Measurements from ENCODE around the gene TUBB3.
A peak's percentile ranks its signal among the peaks of the same experiment; 100 is the strongest.
"Not testable (repeated sequence)": the region's sequence is repeated elsewhere in the genome, so short reads cannot be mapped to it uniquely, and the experiment has no call there.

TUBB3 gene

DNA sequence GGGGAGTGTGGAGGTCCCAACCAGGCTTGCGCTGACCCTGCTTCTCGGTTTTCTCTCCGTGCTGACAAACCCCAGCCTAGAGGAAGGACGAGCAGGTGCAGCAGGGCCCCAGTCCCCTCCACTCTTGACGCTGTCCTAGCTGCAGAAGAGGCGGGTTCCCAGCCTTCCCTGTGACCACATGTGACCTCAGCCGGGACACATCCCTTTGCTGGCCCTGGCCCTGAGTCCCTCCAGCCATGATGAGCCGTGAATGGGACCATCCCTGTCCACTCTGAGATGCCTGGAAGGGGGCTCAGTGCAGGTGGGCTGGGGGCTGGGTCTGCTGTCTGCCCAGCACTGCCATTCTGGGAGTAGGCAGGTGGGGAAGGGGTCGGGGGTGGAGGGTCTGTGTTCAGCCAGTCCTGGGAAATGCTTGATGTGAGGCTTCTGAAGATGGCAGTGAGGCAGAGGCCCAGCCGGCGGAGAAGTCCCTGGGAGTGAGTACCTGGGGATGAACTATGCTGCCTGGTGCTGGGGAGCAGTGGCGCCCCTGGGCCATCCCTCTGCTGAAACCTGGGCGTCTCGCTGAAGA is 1.9 kb upstream of the TUBB3 start:
- Histone ChIP-seq H3K9me3 (ENCODE audit: insufficient read depth, low read depth, low read length) (no peaks in the 10 kb centered on the region), H3K27me3 (ENCODE audit: insufficient read depth, low read length) (peaks cover 5% of the 10 kb centered on the region; the same call in 1 of the 2 replicates), H3K9ac (ENCODE audit: low read depth, low read length) (peak overlapping the region; percentile 79), H3K36me3 (ENCODE audit: insufficient read depth, low read length) (no peaks in the 10 kb centered on the region), H3K4me1 (ENCODE audit: insufficient read depth, low read length) (peaks cover 20% of the 10 kb centered on the region; the same call in 1 of the 2 replicates), H3K27ac (ENCODE audit: low read depth, low read length) (peak overlapping the region; percentile 26; the same call in 1 of the 2 replicates), H3K4me3 (ENCODE audit: low read length) (peak overlapping the region; percentile 73)
- 48% methylated on average over 14 of the region's 14 CpGs for WGBS

DNA sequence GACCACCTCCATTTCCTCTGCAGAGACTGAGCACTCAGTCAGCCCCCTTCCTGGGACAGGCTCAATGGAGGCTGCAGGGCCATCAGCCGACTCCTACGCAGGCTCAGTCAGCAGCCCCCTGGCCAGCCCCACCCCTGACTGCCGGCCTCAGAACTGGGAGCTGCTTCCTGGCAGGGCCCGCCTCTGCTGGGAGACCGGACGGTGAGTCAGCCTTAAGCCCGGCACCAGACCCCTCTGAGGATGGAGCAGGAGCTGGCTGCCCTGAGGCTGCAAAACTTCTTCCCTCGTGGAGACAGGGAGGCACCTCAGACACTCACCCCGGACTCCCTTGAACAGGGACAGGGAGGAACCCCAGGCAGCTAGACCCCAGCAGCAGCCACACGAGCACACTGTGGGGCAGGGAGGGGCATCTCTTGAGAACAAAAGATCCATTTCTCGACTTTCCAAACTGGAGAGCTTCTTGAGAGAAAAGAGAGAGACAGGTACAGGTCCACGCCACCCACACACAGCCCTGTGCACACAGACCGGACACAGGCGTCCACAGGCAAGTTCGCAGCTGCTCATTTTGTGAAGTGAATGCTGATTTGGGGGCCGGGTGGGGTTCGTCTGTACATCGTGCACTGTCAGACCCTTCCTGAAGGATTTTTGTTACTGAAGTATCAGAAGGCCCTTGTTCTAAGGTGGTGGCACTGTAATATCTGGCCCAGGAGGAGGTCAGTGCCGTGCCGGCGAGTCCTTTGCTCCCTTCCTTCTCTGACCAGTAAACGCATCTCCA is 1.3 kb upstream of the TUBB3 start:
- Histone ChIP-seq H3K27me3 (ENCODE audit: insufficient read depth, low read length) (peaks cover 5% of the 10 kb centered on the region; the same call in 1 of the 2 replicates), H3K4me1 (ENCODE audit: insufficient read depth, low read length) (peaks cover 20% of the 10 kb centered on the region; the same call in 1 of the 2 replicates)
- WGBS: 5% methylated on average over 22 of the region's 22 CpGs

DNA sequence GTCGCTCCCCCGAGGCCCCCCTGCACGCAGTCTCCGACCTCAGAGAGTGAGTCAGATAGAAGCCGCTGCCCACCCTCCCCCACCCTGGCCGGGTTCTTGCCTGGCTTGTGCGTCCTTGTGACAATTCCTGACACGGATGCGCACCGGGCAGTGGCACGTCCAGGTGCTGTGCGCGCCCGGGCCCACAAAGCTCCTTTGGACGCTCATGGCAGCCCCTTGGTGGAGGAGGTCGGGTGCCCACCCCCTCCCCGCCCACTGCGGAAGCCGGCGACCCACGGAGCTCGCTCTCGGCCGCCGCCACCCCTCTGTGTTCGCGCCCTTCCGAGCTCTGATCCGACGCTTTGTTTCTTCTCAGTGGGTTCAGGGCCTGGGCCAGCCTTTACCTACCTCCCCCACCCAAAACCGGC is 662 bp upstream of the TUBB3 start:
- Histone ChIP-seq H3K4me1 (ENCODE audit: insufficient read depth, low read length) (peaks cover 20% of the 10 kb centered on the region; the same call in 1 of the 2 replicates), H3K9me3 (ENCODE audit: insufficient read depth, low read depth, low read length) (no peaks in the 10 kb centered on the region), H3K4me3 (ENCODE audit: low read length) (peak overlapping the region; percentile 73), H3K36me3 (ENCODE audit: insufficient read depth, low read length) (peaks cover 3% of the 10 kb centered on the region; the same call in 1 of the 2 replicates), H3K27me3 (ENCODE audit: insufficient read depth, low read length) (peaks cover 5% of the 10 kb centered on the region; the same call in 1 of the 2 replicates), H3K9ac (ENCODE audit: low read depth, low read length) (peak overlapping the region; percentile 79), H3K27ac (ENCODE audit: low read depth, low read length) (peak overlapping the region; percentile 77)
- under 1% methylated on average over 31 of the region's 31 CpGs for WGBS

More for the DNA sequence above, 1.3 kb upstream of the TUBB3 start:
- peak overlapping the region; percentile 34 for H3K27ac ChIP-seq (ENCODE audit: low read depth, low read length)
- no peaks in the 10 kb centered on the region for H3K9me3 ChIP-seq (ENCODE audit: insufficient read depth, low read depth, low read length)
- H3K36me3 ChIP-seq (ENCODE audit: insufficient read depth, low read length): no peaks in the 10 kb centered on the region
- H3K9ac ChIP-seq (ENCODE audit: low read depth, low read length): peak overlapping the region; percentile 79
- H3K4me3 ChIP-seq (ENCODE audit: low read length): peak overlapping the region; percentile 73

DNA sequence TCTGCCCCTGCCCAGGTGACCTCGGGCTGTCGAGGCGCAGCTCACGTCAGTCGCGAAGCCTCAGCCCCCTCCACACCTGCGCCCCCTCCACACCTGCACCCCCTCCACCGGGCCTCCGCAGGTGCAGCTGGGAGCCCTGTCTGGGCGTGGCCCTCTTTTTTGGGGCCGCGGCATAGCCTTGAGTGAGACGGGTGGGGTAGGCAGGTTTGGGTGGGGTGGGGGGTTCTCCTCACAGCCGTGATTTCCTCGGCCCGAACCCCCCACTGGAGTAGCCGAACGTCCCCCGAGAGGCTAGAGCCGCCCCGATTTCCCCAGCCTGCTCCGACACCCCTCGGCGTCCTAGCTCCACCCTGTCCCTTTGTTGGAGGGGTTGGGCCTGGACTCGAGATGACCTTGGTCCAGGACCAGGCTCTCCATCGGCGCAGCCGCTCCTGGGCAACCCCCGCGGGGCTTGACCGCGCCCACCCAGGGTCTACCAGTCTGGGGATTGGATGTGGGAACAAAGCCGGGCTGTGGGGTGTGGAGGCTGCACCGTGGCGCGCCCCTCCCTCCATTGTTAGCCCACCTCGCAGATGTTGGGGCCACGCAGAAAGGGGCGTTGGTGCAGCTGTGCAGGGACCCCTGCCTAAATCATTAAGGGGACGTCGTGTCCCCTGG is 626 bp downstream of the TUBB3 start:
- Histone ChIP-seq H3K27ac (ENCODE audit: low read depth, low read length) (no peak overlapping the region), H3K4me1 (ENCODE audit: insufficient read depth, low read length) (peaks cover 18% of the 10 kb centered on the region; the same call in 1 of the 2 replicates), H3K36me3 (ENCODE audit: insufficient read depth, low read length) (peaks cover 10% of the 10 kb centered on the region; the same call in 1 of the 2 replicates), H3K9ac (ENCODE audit: low read depth, low read length) (peak overlapping the region; percentile 63), H3K4me3 (ENCODE audit: low read length) (peak overlapping the region; percentile 73), H3K27me3 (ENCODE audit: insufficient read depth, low read length) (peaks cover 4% of the 10 kb centered on the region; the same call in 1 of the 2 replicates), H3K9me3 (ENCODE audit: insufficient read depth, low read depth, low read length) (no peaks in the 10 kb centered on the region)
- WGBS: 1% methylated on average over 41 of the region's 41 CpGs

DNA sequence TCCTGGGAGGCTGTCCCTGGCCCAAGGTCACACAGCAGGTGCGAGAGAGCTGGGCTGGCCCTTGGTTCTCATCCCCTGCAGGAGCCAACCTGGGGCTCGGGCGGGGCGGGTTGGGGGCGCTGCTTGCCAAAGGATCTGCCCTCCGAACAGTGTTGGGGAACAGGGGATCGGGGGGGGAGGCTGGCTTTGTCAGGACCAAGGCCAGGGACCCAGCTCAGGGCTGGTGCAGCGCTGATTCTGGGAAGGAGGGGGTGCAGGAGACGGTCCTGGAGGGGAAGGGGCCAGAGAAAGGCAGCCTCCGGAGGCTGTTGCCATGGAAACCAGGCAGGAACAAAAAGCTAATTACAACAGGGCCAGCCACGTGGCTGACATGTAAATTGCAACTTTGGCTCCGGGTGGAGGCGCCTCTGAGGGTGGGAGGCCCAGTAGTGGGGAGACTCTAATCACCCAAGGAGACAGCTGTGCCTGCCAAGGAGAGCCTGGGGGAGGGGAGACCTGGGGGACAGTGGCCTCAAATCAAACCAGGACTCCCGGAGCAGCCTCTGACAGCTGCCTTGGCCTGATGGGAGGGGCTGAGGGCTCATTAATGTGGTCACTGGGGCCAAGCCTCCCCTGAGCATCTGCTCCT is 1.3 kb downstream of the TUBB3 start:
- Histone ChIP-seq H3K4me3 (ENCODE audit: low read length) (peak overlapping the region; percentile 73), H3K27ac (ENCODE audit: low read depth, low read length) (no peak overlapping the region), H3K9me3 (ENCODE audit: insufficient read depth, low read depth, low read length) (no peaks in the 10 kb centered on the region), H3K9ac (ENCODE audit: low read depth, low read length) (0 out of 2 replicates have a peak overlapping the region, but pooled peaks have one; percentile 63), H3K4me1 (ENCODE audit: insufficient read depth, low read length) (peaks cover 17% of the 10 kb centered on the region; the same call in 1 of the 2 replicates), H3K36me3 (ENCODE audit: insufficient read depth, low read length) (peaks cover 15% of the 10 kb centered on the region; the same call in 1 of the 2 replicates), H3K27me3 (ENCODE audit: insufficient read depth, low read length) (no peaks in the 10 kb centered on the region; the same call in 1 of the 2 replicates)
- under 1% methylated on average over 14 of the region's 14 CpGs for WGBS

DNA sequence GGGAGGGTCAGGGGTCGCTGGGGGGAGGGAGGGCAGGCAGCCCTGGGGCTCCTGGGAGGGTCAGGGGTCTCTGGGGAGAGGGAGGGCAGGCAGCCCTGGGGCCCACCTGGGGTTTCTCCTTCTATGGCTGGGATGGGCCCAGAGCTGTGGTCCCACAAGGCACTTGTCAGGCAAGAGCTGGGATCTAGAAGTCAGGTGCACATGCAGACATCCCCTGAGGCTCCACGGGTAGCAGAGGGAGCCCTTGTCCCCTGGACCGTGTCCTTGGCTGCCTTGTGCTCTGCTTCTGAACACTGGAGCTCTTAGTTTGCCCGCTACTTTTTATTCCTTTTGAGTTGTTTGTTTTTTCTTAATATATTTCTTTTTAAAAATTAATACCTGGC is 1.8 kb downstream of the TUBB3 start:
- H3K36me3 ChIP-seq (ENCODE audit: insufficient read depth, low read length): peaks cover 20% of the 10 kb centered on the region; the same call in 1 of the 2 replicates
- peak overlapping the region; percentile 73; the same call in 1 of the 2 replicates for H3K4me3 ChIP-seq (ENCODE audit: low read length)
- H3K9ac ChIP-seq (ENCODE audit: low read depth, low read length): no peak overlapping the region
- WGBS: 16% methylated on average over 3 of the region's 4 CpGs
- H3K27me3 ChIP-seq (ENCODE audit: insufficient read depth, low read length): no peaks in the 10 kb centered on the region; the same call in 1 of the 2 replicates
- H3K9me3 ChIP-seq (ENCODE audit: insufficient read depth, low read depth, low read length): no peaks in the 10 kb centered on the region
- H3K27ac ChIP-seq (ENCODE audit: low read depth, low read length): no peak overlapping the region
- peaks cover 17% of the 10 kb centered on the region; the same call in 1 of the 2 replicates for H3K4me1 ChIP-seq (ENCODE audit: insufficient read depth, low read length)

DNA sequence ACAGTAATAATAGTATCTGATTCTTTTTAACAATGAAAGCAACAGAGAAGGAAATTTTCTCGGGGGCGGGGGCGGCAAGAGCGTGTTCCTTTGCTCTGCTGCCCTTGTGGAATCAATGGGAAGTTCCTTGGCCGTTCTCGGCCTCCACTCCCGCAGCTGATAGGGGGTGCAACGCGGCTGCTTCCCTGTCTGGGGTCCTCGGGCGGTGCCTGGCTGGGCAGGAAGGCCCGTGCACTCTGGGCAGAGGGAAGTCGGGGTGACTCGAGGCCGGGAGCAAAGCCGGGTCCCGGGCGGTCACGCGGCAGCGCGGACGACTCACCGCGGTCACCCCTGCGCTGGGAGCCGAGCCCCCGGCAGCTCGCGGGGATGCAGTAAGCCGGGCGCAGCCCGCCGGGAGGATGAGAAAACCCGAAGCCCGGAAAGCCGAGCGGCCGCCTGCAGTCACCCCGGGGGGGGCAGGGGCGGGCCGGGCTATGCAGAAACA is 2.5 kb downstream of the TUBB3 start:
- 2% methylated on average over 42 of the region's 42 CpGs for WGBS
- Histone ChIP-seq H3K36me3 (ENCODE audit: insufficient read depth, low read length) (peaks cover 21% of the 10 kb centered on the region; the same call in 1 of the 2 replicates), H3K4me1 (ENCODE audit: insufficient read depth, low read length) (peaks cover 14% of the 10 kb centered on the region; the same call in 1 of the 2 replicates), H3K27ac (ENCODE audit: low read depth, low read length) (no peak overlapping the region), H3K9me3 (ENCODE audit: insufficient read depth, low read depth, low read length) (no peaks in the 10 kb centered on the region), H3K4me3 (ENCODE audit: low read length) (peak overlapping the region; percentile 73), H3K27me3 (ENCODE audit: insufficient read depth, low read length) (no peaks in the 10 kb centered on the region; the same call in 1 of the 2 replicates), H3K9ac (ENCODE audit: low read depth, low read length) (peak overlapping the region; percentile 38; the same call in 1 of the 2 replicates)

DNA sequence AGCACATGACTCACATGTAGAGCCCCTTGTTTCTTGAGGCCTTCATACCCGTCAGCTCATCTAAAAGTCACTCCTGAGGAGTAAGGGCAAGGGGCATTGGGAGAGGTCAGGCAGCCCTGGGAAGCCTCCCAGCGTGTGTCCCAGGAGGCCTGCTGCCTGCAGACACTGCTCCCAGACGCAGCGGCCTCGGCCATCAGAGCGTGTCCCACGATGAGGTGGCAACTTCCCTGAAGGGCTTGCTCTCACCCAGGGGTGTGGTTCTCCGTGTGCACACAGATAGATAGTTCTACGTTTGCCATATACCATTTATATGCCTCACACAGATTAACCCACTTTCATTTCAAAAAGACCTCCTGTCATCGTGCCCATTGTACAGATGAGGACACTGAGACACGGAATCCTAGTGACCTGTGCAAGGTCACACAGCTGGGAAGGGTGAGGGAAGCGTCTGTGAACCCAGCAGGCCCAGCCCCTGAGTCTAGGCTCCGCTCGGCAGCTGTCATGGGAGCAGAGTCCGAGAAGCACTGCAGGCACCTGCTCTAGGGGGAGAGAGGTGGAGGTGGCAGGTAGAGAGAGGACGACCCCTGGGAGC is 8.3 kb downstream of the TUBB3 start:
- H3K36me3 ChIP-seq (ENCODE audit: insufficient read depth, low read length): peaks cover 72% of the 10 kb centered on the region
- H3K4me1 ChIP-seq (ENCODE audit: insufficient read depth, low read length): no peaks in the 10 kb centered on the region
- no peaks in the 10 kb centered on the region for H3K9me3 ChIP-seq (ENCODE audit: insufficient read depth, low read depth, low read length)
- no peak overlapping the region for H3K27ac ChIP-seq (ENCODE audit: low read depth, low read length)
- no peak overlapping the region for H3K4me3 ChIP-seq (ENCODE audit: low read length)
- 96% methylated on average over 16 of the region's 16 CpGs for WGBS
- H3K27me3 ChIP-seq (ENCODE audit: insufficient read depth, low read length): no peaks in the 10 kb centered on the region
- no peak overlapping the region for H3K9ac ChIP-seq (ENCODE audit: low read depth, low read length)

DNA sequence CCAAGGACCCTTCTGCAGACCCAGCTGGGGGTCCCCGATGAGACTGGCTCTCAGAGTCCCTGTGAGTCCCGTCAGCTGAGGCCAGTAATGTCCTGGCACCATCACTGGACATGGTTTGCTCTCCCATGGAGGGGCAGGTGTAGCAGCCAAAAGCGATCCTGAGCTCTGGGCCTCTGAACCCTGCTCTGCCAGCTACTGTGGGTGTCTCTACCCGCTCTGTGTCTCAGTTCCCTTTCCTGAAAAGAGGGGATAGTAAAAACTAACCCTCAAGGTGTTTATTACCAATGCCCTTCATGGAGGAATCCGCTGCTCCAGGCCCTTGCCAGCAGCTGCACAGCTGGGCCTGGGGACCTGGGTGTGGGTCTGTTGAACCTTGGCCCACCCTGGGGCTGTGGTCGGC is 8.8 kb downstream of the TUBB3 start:
- Histone ChIP-seq H3K9me3 (ENCODE audit: insufficient read depth, low read depth, low read length) (no peaks in the 10 kb centered on the region), H3K36me3 (ENCODE audit: insufficient read depth, low read length) (peaks cover 75% of the 10 kb centered on the region), H3K9ac (ENCODE audit: low read depth, low read length) (no peak overlapping the region), H3K27me3 (ENCODE audit: insufficient read depth, low read length) (no peaks in the 10 kb centered on the region), H3K4me3 (ENCODE audit: low read length) (no peak overlapping the region), H3K4me1 (ENCODE audit: insufficient read depth, low read length) (no peaks in the 10 kb centered on the region), H3K27ac (ENCODE audit: low read depth, low read length) (no peak overlapping the region)
- 96% methylated on average over 6 of the region's 6 CpGs for WGBS

DNA sequence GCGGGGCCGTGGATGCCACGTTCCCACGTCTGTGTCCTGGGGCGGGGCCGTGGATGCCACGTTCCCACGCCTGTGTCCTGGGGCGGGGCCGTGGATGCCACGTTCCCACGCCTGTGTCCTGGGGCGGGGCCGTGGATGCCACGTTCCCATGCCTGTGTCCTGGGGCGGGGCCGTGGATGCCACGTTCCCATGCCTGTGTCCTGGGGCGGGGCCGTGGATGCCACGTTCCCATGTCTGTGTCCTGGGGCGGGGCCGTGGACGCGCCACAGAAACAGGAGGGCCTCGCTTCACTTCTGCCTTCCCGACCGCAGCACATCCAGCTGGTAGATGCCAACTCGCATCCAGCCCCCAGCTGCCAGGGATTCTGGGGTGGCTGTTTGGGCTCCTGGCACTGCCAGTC is 10.9 kb downstream of the TUBB3 start:
- not testable (repeated sequence) for H3K27me3 ChIP-seq (ENCODE audit: insufficient read depth, low read length); H3K9ac ChIP-seq (ENCODE audit: low read depth, low read length); H3K4me3 ChIP-seq (ENCODE audit: low read length); H3K27ac ChIP-seq (ENCODE audit: low read depth, low read length); H3K4me1 ChIP-seq (ENCODE audit: insufficient read depth, low read length); H3K9me3 ChIP-seq (ENCODE audit: insufficient read depth, low read depth, low read length)
- H3K36me3 ChIP-seq (ENCODE audit: insufficient read depth, low read length): peaks cover 64% of the 10 kb centered on the region
- WGBS: 96% methylated on average over 29 of the region's 29 CpGs
